Stimulated activated CD8-positive, alpha-beta memory T cell treated with anti-CD3 and anti-CD28 coated beads, Interleukin-15, amount 100 ng/mL, for 1 hour (primary cell): ENCODE measurements around the gene GTF2I.
"Not testable (repeated sequence)": the region's sequence is repeated elsewhere in the genome, so short reads cannot be mapped to it uniquely, and the experiment has no call there.

Source experiments
- DNase-seq: peaks from one replicate; pipeline ENCODE4 v3.0.0-alpha.2; 2020; ENCODE audit warnings: low read depth

The GTF2I gene

GRCh38 chr7:74656837-74657691, 454 bp upstream of the GTF2I start:
- peak; percentile 96 for DNase-seq

- DNase-seq: peak; percentile 65
Observed at GRCh38 chr7:74658178-74659004, 873 bp downstream of the GTF2I start.

- not testable (repeated sequence) for DNase-seq
Observed at GRCh38 chr7:74660202-74660601, 2.7 kb downstream of the GTF2I start.

GRCh38 chr7:74661836-74662794, 4.6 kb downstream of the GTF2I start:
- not testable (repeated sequence) for DNase-seq

GRCh38 chr7:74665296-74665938, 7.9 kb downstream of the GTF2I start:
- DNase-seq: no peak

GRCh38 chr7:74667013-74667412, 9.5 kb downstream of the GTF2I start:
- not testable (repeated sequence) for DNase-seq

- DNase-seq: not testable (repeated sequence)
Observed at GRCh38 chr7:74667520-74667919, 10.0 kb downstream of the GTF2I start.

GRCh38 chr7:74671602-74672001, 14.1 kb downstream of the GTF2I start:
- DNase-seq: no peak

- no peak for DNase-seq
Observed at GRCh38 chr7:74672343-74672915, 14.9 kb downstream of the GTF2I start.

GRCh38 chr7:74674166-74674565, 16.6 kb downstream of the GTF2I start:
- no peak for DNase-seq

GRCh38 chr7:74682829-74683228, 25.3 kb downstream of the GTF2I start:
- no peak for DNase-seq

- DNase-seq: no peak
Observed at GRCh38 chr7:74683799-74684198, 26.3 kb downstream of the GTF2I start.

- DNase-seq: no peak
Observed at GRCh38 chr7:74684473-74684872, 27.0 kb downstream of the GTF2I start.

- DNase-seq: no peak
Observed at GRCh38 chr7:74684921-74685320, 27.4 kb downstream of the GTF2I start.

GRCh38 chr7:74690474-74690873, 33.0 kb downstream of the GTF2I start:
- DNase-seq: no peak

- DNase-seq: not testable (repeated sequence)
Observed at GRCh38 chr7:74704419-74704818, 46.9 kb downstream of the GTF2I start.

- no peak for DNase-seq
Observed at GRCh38 chr7:74707238-74707637, 49.7 kb downstream of the GTF2I start.

GRCh38 chr7:74708569-74709275, 51.2 kb downstream of the GTF2I start:
- DNase-seq: no peak

GRCh38 chr7:74709880-74710671, 52.6 kb downstream of the GTF2I start:
- no peak for DNase-seq

GRCh38 chr7:74713567-74713966, 56.0 kb downstream of the GTF2I start:
- DNase-seq: no peak
